ENCODE results near the gene INSR.

- no peak for TF ChIP-seq SIN3A (IDR thresholded peaks at IDR 0.05; ENCODE audit: borderline replicate concordance, insufficient read depth, low read depth, low read length)
- no peak for TF ChIP-seq CTCF (IDR thresholded peaks at IDR 0.05)
Measured at GRCh38 chr19:7076151-7076550, 218.1 kb downstream of the INSR start.

Data from Panc1 (cell line).